ENCODE data around the gene MATN1. TPM values are rescaled to one million over a fixed set of nuclear protein-coding genes. Genes with fewer than 3 reads are reported as not detected.
A peak's percentile ranks its signal among the peaks of the same experiment; 100 is the strongest.

The MATN1 gene
- total RNA-seq, 1 donor from 2014 or later: 0.85 TPM

DNA sequence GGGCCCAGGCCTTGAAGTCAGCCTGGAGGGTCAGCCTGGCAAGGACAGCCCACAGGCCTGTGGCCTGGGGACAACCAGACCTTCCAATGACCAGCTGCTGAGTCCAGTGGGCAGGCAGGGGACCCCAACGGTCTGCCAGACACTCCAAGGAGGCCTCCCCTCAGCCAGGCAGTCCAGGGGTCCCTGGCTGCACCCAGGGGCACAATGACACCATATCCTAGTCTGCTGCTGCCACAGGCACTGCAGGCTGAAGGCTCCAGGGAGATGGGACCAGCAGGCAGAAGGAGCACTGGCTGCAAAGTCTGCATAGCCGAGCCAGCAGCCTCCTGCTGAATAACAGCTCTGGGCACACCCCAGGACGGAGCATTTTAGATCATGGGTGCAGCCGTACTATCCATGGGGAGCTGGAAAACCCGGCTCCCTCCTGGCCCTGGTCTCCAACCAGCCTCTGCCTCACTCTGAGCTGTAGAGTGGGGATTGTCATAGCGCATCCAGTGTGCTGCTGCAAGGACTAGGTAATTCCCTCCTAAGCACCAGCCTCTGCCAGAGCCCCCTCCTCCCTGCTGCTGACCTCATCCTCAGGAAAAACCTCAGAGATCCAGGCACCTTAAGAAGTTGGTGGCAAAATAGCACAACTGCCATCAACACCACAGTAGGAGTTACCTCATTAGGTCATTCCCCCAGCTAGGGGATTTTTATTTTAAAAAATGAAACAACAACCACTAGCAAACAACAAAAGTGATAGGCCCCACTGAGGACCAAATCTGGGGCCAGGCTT is 39.0 kb upstream of the MATN1 start:
- TF ChIP-seq, protein P1, sequence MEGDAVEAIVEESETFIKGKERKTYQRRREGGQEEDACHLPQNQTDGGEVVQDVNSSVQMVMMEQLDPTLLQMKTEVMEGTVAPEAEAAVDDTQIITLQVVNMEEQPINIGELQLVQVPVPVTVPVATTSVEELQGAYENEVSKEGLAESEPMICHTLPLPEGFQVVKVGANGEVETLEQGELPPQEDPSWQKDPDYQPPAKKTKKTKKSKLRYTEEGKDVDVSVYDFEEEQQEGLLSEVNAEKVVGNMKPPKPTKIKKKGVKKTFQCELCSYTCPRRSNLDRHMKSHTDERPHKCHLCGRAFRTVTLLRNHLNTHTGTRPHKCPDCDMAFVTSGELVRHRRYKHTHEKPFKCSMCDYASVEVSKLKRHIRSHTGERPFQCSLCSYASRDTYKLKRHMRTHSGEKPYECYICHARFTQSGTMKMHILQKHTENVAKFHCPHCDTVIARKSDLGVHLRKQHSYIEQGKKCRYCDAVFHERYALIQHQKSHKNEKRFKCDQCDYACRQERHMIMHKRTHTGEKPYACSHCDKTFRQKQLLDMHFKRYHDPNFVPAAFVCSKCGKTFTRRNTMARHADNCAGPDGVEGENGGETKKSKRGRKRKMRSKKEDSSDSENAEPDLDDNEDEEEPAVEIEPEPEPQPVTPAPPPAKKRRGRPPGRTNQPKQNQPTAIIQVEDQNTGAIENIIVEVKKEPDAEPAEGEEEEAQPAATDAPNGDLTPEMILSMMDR (IDR thresholded peaks at IDR 0.05): no peak
- Histone ChIP-seq H3K27ac (peak overlapping the region; percentile 70 to 73), H3K9me3 (no peaks in the 10 kb centered on the region), H3K4me3 (no peak overlapping the region), H3K27me3 (no peaks in the 10 kb centered on the region), H3K36me3 (no peaks in the 10 kb centered on the region), H3K4me1 (peaks cover 15 to 26% of the 10 kb centered on the region in 2 donors)
- no peak for DNase-seq (ENCODE audit: low spot score in 2 of 2)
- intact Hi-C loops (cut with DNase I): no loop called here

DNA sequence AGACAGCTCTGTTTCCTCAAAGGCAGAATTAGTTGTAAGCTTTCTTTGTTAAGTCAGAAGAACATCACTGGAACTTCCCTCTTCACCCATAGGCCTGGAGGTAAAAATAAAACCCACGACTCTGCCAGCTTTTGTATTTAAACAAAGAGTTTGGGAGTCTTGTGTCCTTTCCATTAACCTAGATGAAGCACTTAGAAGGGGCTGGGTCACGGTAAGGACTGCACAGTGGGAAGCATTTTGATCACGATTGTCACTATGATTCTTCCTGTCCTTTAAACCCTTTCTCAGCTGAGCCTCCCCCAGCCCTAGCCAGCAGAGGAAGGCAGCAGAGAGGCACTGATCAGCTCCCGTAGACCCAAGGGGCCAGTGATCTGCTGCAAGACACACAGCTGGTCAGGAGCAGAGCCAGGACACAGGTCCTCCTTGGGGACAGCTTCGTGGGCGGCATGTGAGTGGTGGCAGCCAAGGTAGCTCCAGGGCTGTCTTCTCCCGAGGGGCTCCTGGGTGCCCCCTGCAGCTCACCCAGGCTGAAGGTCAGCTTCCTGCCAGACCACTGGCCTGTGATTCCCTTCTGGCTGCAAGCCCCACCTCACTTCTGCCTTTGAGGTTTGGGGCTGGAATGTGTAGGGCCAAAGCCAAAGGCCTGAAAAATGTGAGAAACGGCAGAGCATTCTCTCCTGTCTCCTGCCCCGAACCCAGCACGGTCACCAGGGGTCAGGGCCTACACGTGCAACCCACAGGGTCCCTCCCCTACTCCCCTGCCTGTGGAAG is 38.2 kb upstream of the MATN1 start:
- TF ChIP-seq, protein P1 (IDR thresholded peaks at IDR 0.05): no peak
- Histone ChIP-seq H3K4me3 (no peak overlapping the region), H3K4me1 (peaks cover 16 to 26% of the 10 kb centered on the region in 2 donors), H3K9me3 (no peaks in the 10 kb centered on the region), H3K27ac (peak overlapping the region; percentile 62 to 73), H3K36me3 (no peaks in the 10 kb centered on the region), H3K27me3 (no peaks in the 10 kb centered on the region)
- no peak for DNase-seq (ENCODE audit: low spot score in 2 of 2)
- intact Hi-C loops (cut with DNase I): no loop called here

- intact Hi-C loops (cut with DNase I): no loop called here
- TF ChIP-seq, protein P1 (IDR thresholded peaks at IDR 0.05): no peak
- H3K36me3 ChIP-seq: no peaks in the 10 kb centered on the region
- no peak overlapping the region for H3K27ac ChIP-seq
- H3K4me1 ChIP-seq: peaks cover 16 to 26% of the 10 kb centered on the region in 2 donors
- no peaks in the 10 kb centered on the region for H3K27me3 ChIP-seq
- H3K9me3 ChIP-seq: no peaks in the 10 kb centered on the region
- no peak overlapping the region for H3K4me3 ChIP-seq
- DNase-seq (ENCODE audit: low spot score in 2 of 2): no peak
Measured at GRCh38 chr1:30760596-30761324, 37.4 kb upstream of the MATN1 start.

- H3K27me3 ChIP-seq: no peaks in the 10 kb centered on the region
- intact Hi-C loops (cut with DNase I): no loop called here
- no peak for DNase-seq (ENCODE audit: low spot score in 2 of 2)
- H3K4me1 ChIP-seq: peaks cover 16 to 26% of the 10 kb centered on the region in 2 donors
- no peak overlapping the region for H3K27ac ChIP-seq
- H3K36me3 ChIP-seq: no peaks in the 10 kb centered on the region
- no peaks in the 10 kb centered on the region for H3K9me3 ChIP-seq
- TF ChIP-seq, protein P1 (IDR thresholded peaks at IDR 0.05): no peak
- no peak overlapping the region for H3K4me3 ChIP-seq
Measured at GRCh38 chr1:30759718-30760281, 36.4 kb upstream of the MATN1 start.

GRCh38 chr1:30758785-30759380 is 35.5 kb upstream of the MATN1 start:
- Histone ChIP-seq H3K4me1 (peaks cover 12 to 20% of the 10 kb centered on the region in 2 donors), H3K9me3 (no peaks in the 10 kb centered on the region), H3K36me3 (no peaks in the 10 kb centered on the region), H3K27me3 (no peaks in the 10 kb centered on the region), H3K27ac (no peak overlapping the region), H3K4me3 (no peak overlapping the region)
- TF ChIP-seq, protein P1 (IDR thresholded peaks at IDR 0.05): no peak
- intact Hi-C loops (cut with DNase I): no loop called here
- DNase-seq (ENCODE audit: low spot score in 2 of 2): no peak

Measured in ascending aorta (tissue), 2 donors.